Colonic mucosa (tissue), 4 donors: ENCODE data around the gene MYO7A. TPM values are rescaled to one million over a fixed set of nuclear protein-coding genes. Genes with fewer than 3 reads are reported as not detected.

Source experiments
- DNase-seq: peaks from one replicate; pipeline ENCODE4 v3.0.0-alpha.2; 2020
- H3K27ac ChIP-seq: fragments of 200-600 bp; one replicate; pipeline ENCODE4 v1.8.0; 2021
- H3K27me3 ChIP-seq: fragments of 200-600 bp; one replicate; pipeline ENCODE4 v1.8.0; 2021
- H3K36me3 ChIP-seq: fragments of 200-600 bp; one replicate; pipeline ENCODE4 v1.8.0; 2021
- H3K4me1 ChIP-seq: fragments of 200-600 bp; one replicate; pipeline ENCODE4 v1.8.0; 2021; ENCODE audit warnings: mild to moderate bottlenecking
- H3K4me3 ChIP-seq: fragments of 200-600 bp; one replicate; pipeline ENCODE4 v1.8.0; 2021
- H3K9ac ChIP-seq, 2 donors: one replicate each; pipeline ENCODE4 v1.7.0; 2013; ENCODE audit warnings: control low read depth in 2 of 2, low read depth in 2 of 2, low read length in 2 of 2
- H3K9me3 ChIP-seq: fragments of 200-600 bp; one replicate; pipeline ENCODE4 v1.8.0; 2021
- CTCF ChIP-seq: fragments of 200-600 bp; IDR thresholded peaks from one replicate; pipeline ENCODE4 v1.8.0; 2022; ENCODE audit warnings: antibody characterized with exemption, mild to moderate bottlenecking
- intact Hi-C: fragments of 100-400 bp; cut with DNase I; formaldehyde crosslinking; loops from one replicate; pipeline ENCODE4 v1.14.1; 2022
- total RNA-seq, 2 donors: library from RNA; stranded (reverse); fragmentation: NEBNext Ultra II Directional in 1 of 2; extraction: Animal tissue kit (Norgen Biotek cat#: 25700) in 1 of 2; gene quantifications; one replicate each; pipeline ENCODE4 v1.2.1, GENCODE V29; 2021
- donor health status: healthy.
- donor health status: DM: no; HTN: no; CAD: no.
- donor health status: DM: no; HTN: no; CAD: no.

The MYO7A gene
- total RNA-seq, 2 donors from 2014 or later, result 3.8 to 4.1 TPM

GRCh38 chr11:77091146-77091940 lies 36.7 kb upstream of the MYO7A start:
- peak; percentile 77 for TF ChIP-seq CTCF
- Histone ChIP-seq H3K4me3 (no peak overlapping the region), H3K27me3 (no peaks in the 10 kb centered on the region), H3K9ac (peak overlapping the region in 1 of 2 donors; percentile 97), H3K36me3 (no peaks in the 10 kb centered on the region), H3K9me3 (no peaks in the 10 kb centered on the region), H3K27ac (peak overlapping the region; percentile 86), H3K4me1 (peaks cover 43% of the 10 kb centered on the region)
- peak; percentile 93 for DNase-seq
- intact Hi-C loops, result loop anchor here (1.0 kb wide), 1 partner anchor 44 kb away; no protein-coding TSS in a partner anchor

GRCh38 chr11:77092382-77092781 lies 35.7 kb upstream of the MYO7A start:
- H3K36me3 ChIP-seq, result no peaks in the 10 kb centered on the region
- no peak for TF ChIP-seq CTCF
- no peaks in the 10 kb centered on the region for H3K27me3 ChIP-seq
- intact Hi-C loops, result no loop called here
- H3K9me3 ChIP-seq, result no peaks in the 10 kb centered on the region
- DNase-seq, result no peak
- no peak overlapping the region for H3K9ac ChIP-seq
- peaks cover 39% of the 10 kb centered on the region for H3K4me1 ChIP-seq
- no peak overlapping the region for H3K4me3 ChIP-seq
- H3K27ac ChIP-seq, result no peak overlapping the region

GRCh38 chr11:77093056-77093891 lies 34.8 kb upstream of the MYO7A start:
- no peaks in the 10 kb centered on the region for H3K27me3 ChIP-seq
- no peak overlapping the region for H3K9ac ChIP-seq
- intact Hi-C loops, result no loop called here
- H3K36me3 ChIP-seq, result no peaks in the 10 kb centered on the region
- TF ChIP-seq CTCF, result no peak
- H3K4me3 ChIP-seq, result no peak overlapping the region
- H3K9me3 ChIP-seq, result no peaks in the 10 kb centered on the region
- no peak overlapping the region for H3K27ac ChIP-seq
- DNase-seq, result no peak
- peaks cover 30% of the 10 kb centered on the region for H3K4me1 ChIP-seq

- Histone ChIP-seq H3K4me1 (peaks cover 23% of the 10 kb centered on the region), H3K27me3 (no peaks in the 10 kb centered on the region), H3K36me3 (no peaks in the 10 kb centered on the region), H3K9ac (peak overlapping the region in 1 of 2 donors; percentile 77), H3K9me3 (no peaks in the 10 kb centered on the region), H3K4me3 (no peak overlapping the region), H3K27ac (peak overlapping the region; percentile 75)
- no peak for DNase-seq
- TF ChIP-seq CTCF, result no peak
- intact Hi-C loops, result no loop called here
These were observed 33.8 kb upstream of the MYO7A start for GRCh38 chr11:77093987-77094840.

- Histone ChIP-seq H3K9me3 (no peaks in the 10 kb centered on the region), H3K27ac (peak overlapping the region; percentile 75), H3K9ac (peak overlapping the region; percentile 60 to 77), H3K4me3 (no peak overlapping the region), H3K27me3 (no peaks in the 10 kb centered on the region), H3K4me1 (peaks cover 20% of the 10 kb centered on the region), H3K36me3 (no peaks in the 10 kb centered on the region)
- TF ChIP-seq CTCF, result no peak
- no peak for DNase-seq
- intact Hi-C loops, result no loop called here
These were observed 33.1 kb upstream of the MYO7A start for GRCh38 chr11:77094841-77095365.
